ENCODE measurements around the gene AK5. TPM values are rescaled to one million over a fixed set of nuclear protein-coding genes. Genes with fewer than 3 reads are reported as not detected.

The AK5 gene
- total RNA-seq, 1 donor from 2014 or later = 2.5 TPM

GRCh38 chr1:77350012-77350770 is 68.4 kb downstream of the AK5 start:
- DNase-seq (ENCODE audit: low read depth, low spot score) = no peak

GRCh38 chr1:77354536-77354935 is 72.7 kb downstream of the AK5 start:
- DNase-seq (ENCODE audit: low read depth, low spot score) = no peak

- no peak for DNase-seq (ENCODE audit: low read depth, low spot score)
Observed at GRCh38 chr1:77355010-77355409, 73.2 kb downstream of the AK5 start.

- DNase-seq (ENCODE audit: low read depth, low spot score) = no peak
Observed at GRCh38 chr1:77356136-77356535, 74.3 kb downstream of the AK5 start.

DNA sequence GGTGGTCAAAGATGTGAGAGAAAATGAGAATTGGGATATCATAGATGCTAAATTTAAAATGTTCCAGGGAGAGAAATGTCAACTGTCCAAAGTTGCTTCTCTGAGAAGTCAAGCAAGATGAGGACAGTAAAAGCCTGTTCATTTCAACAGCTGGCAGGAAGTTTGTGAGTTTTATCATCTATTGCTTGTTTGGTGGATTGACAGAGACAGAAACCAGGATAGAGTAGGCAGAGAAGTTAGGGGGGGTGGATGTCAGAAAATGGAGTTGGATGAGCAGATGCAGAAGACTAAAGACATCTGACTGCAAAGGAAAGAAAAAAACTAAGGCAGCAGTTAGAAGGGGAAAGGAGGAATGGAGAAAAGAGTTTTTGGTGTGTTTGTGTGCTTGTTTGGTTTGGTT is 78.4 kb downstream of the AK5 start:
- DNase-seq (ENCODE audit: low read depth, low spot score) = no peak

- no peak for DNase-seq (ENCODE audit: low read depth, low spot score)
Observed at GRCh38 chr1:77361621-77362020, 79.8 kb downstream of the AK5 start.

DNA sequence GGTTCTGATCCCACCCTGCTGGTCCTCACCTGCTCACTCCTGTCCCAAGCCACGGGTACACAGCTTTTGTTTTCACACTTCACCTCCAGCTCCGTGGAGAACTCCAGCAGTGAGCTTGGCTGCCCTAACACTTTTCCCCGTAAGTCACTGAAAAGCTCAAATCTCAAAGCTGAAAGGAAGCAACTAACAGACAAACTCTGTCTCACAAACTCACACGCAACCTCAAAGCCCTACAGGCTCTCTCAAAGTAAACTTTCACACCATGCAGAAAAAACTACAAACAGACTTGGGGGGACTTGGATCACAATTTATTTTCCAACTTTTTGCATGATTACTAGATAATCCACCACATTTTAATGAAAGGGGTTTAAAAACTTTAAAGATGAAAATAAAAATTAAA is 88.3 kb downstream of the AK5 start:
- no peak for DNase-seq (ENCODE audit: low read depth, low spot score)

DNA sequence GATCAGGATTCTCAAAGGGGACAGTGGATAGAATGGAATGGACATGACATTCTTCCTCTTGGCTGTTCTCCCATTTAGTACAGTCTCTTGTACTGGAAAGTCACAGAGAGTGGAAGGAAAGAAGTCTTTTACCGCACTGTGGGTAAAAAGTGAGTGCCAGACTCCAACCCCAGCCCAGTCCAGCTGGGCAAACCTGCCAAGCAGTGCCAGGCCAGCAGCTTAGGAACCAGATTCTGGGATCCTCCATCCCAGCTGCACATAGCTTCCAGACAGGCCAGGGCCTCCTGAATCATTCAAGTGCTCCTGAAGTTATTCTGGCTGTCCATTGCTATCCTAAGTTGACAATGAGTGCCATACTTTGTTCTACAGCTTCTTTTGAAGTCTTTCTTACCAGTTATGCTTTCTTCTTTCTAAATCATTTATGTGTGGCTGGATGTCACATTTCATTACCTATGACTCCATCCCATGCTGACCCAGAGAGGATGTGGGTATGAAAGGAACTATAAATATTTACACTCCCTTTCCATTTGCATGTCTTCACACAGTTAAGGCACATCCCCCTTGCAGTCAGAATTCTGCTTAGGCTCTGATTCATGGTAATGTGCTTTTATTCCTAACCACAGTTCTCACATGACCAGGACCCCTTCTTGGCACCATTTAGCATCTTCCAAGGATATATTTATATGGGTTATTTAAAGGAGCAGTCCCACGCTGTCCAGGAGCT is 88.9 kb downstream of the AK5 start:
- DNase-seq (ENCODE audit: low read depth, low spot score) = no peak

DNA sequence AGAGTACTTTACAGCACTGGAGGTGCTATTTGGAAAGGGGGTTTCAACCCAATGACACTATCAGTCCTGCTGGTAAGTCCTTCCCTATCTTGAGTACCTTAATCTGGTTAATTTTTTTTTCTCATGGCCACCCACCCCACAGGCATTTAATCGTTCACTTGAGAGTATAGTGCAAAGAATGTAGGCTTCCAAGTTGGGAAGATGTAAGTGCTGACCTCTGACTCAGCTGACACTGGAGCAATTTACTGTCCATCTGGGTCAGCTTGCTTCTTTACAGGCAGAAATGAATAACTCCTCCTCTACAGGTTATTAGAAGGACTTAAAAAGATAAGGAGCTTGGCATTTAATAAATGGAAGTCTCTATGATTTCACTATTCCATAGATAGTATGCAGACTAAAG is 89.6 kb downstream of the AK5 start:
- DNase-seq (ENCODE audit: low read depth, low spot score) = no peak

- no peak for DNase-seq (ENCODE audit: low read depth, low spot score)
Observed at GRCh38 chr1:77373702-77374101, 91.9 kb downstream of the AK5 start.

GRCh38 chr1:77375541-77375940 is 93.7 kb downstream of the AK5 start:
- DNase-seq (ENCODE audit: low read depth, low spot score) = no peak

GRCh38 chr1:77375990-77376389 is 94.2 kb downstream of the AK5 start:
- no peak for DNase-seq (ENCODE audit: low read depth, low spot score)

DNA sequence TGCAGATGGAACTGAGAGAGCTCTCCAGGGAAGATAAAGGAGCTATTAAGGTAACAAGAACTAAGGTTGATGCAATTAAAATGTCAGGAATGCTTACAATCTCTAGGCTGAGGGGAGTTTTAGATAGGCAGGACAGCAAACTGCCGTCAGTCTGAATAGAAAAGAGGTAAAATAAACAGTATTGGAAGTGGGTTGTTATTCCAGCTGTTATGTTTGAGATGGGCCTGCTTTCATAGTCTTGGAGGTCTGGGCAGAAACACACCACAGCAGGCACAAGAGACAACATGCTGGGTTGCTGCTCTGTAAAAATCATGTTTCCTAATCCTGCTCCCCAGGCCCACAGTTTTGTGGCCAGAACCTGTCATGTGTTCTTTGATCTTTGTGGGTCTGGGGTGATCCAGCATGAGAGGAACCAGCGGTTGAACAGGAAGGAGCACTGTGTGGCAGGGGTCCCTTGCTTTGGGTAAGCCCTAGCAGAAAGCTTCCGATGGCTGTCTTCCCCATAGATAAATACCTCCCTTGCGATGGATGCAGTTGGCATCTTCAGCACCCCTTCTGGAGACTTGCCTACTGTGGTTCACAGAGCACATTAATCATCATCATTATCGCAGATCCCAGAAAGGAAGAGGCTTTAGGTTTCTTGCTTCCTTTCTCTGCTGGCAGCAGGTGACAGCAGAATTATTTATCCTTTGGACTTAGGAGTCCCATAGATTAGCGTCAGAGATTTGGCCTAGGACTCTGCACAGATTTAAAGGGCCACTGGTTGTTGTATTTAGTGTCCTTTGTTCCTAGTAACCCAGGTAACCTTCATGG is 97.1 kb downstream of the AK5 start:
- DNase-seq (ENCODE audit: low read depth, low spot score) = no peak

- no peak for DNase-seq (ENCODE audit: low read depth, low spot score)
Observed at GRCh38 chr1:77382366-77382765, 100.5 kb downstream of the AK5 start.

DNA sequence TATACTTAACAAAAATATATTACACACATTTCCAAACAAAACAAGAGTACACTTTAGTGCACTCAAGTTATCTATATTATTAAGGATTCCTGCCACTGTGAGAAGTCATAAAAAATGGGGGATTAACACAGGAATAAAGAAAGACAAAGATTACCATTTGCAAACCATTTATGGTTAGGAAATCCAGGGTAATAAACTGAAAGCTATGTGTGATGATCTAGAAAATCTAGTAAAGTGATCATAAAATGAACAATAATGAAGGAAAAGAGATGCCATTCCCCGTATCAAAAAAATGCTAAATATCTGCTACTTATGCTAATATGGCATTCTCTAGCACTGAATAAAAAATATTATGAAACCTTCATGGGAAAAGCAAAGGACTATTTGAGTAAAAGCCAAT is 101.4 kb downstream of the AK5 start:
- no peak for DNase-seq (ENCODE audit: low read depth, low spot score)

DNA sequence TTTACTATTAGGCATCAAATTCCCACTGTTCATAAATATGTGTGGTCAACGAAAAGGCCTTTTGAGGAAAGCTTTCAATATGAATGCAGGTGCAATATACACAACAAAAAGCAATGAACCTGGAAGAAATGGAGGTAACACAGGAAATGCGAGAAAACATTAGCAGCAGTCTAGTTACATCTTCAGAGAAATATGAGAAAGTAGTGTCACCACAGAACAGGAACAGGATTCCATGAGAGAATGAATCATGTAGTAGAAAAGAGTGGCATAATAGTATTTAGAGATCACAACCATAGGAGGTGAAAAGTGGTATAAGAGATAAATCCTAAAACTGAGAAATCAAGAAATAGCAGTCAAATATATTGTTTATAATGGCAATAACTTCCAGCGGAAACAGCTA is 103.7 kb downstream of the AK5 start:
- DNase-seq (ENCODE audit: low read depth, low spot score) = no peak

GRCh38 chr1:77386276-77386675 is 104.5 kb downstream of the AK5 start:
- no peak for DNase-seq (ENCODE audit: low read depth, low spot score)

GRCh38 chr1:77387553-77387952 is 105.7 kb downstream of the AK5 start:
- no peak for DNase-seq (ENCODE audit: low read depth, low spot score)

- no peak for DNase-seq (ENCODE audit: low read depth, low spot score)
Observed at GRCh38 chr1:77388661-77389060, 106.8 kb downstream of the AK5 start.

DNA sequence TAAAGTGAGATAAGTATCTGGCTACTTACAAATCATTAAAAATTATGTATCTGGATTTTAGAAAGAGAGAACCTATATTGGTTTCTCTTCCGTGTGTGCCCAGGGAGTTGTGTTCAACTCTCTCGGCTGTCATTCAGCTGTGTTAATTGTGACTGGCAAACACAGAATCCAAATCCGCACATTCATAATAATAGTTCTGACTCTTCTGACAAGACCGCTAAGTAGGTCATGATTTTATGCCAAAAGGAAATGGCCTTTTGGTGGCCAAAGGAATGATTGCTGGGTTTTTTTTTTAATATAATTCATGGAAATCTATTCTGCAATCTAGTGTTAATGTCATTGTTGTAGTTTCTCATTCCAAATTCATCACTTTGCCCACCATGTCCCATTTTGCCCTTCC is 110.7 kb downstream of the AK5 start:
- no peak for DNase-seq (ENCODE audit: low read depth, low spot score)

- no peak for DNase-seq (ENCODE audit: low read depth, low spot score)
Observed at GRCh38 chr1:77394166-77394565, 112.3 kb downstream of the AK5 start.

DNA sequence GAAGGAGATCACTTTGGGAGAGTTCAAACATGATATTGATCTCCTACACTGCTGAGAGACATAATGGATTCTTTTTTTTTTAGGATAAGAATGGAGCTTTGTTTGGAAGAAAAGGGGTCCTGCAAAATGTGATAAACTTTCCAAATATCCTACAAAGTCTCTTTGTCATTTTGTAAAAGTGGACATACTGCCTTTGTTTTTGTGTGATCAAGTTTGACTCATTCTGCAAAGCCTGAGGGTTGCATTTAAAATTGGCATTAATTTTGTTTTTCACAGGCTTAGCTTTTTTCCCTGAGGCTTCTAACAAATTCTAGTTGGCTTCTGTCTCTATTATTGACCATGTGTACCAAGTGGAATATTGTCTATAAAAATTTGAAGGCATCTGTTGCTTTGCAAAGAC is 113.2 kb downstream of the AK5 start:
- DNase-seq (ENCODE audit: low read depth, low spot score) = no peak

Data from pulmonary artery endothelial cell (primary cell).